Activated naive CD4-positive, alpha-beta T cell treated with anti-CD3 and anti-CD28 coated beads, Interleukin-2, amount 50 U/mL, for 24 hours (primary cell): ENCODE measurements around the gene C14orf93.
A peak's percentile ranks its signal among the peaks of the same experiment; 100 is the strongest.
"Not testable (repeated sequence)": the region's sequence is repeated elsewhere in the genome, so short reads cannot be mapped to it uniquely, and the experiment has no call there.

Source experiments
- H3K27ac Mint-ChIP-seq: one replicate; pipeline ENCODE4 v1.8.0; 2021; ENCODE audit warnings: mild to moderate bottlenecking, mixed read lengths
- H3K27me3 Mint-ChIP-seq: one replicate; pipeline ENCODE4 v1.8.0; 2021; ENCODE audit warnings: mixed read lengths
- H3K36me3 Mint-ChIP-seq: one replicate; pipeline ENCODE4 v1.8.0; 2021; ENCODE audit warnings: mixed read lengths
- H3K4me1 Mint-ChIP-seq: one replicate; pipeline ENCODE4 v1.8.0; 2021; ENCODE audit warnings: mixed read lengths
- H3K4me3 Mint-ChIP-seq: one replicate; pipeline ENCODE4 v1.8.0; 2021; ENCODE audit warnings: mild to moderate bottlenecking, mixed read lengths
- H3K9me3 Mint-ChIP-seq: one replicate; pipeline ENCODE4 v1.8.0; 2021; ENCODE audit warnings: mixed read lengths

C14orf93 gene

DNA sequence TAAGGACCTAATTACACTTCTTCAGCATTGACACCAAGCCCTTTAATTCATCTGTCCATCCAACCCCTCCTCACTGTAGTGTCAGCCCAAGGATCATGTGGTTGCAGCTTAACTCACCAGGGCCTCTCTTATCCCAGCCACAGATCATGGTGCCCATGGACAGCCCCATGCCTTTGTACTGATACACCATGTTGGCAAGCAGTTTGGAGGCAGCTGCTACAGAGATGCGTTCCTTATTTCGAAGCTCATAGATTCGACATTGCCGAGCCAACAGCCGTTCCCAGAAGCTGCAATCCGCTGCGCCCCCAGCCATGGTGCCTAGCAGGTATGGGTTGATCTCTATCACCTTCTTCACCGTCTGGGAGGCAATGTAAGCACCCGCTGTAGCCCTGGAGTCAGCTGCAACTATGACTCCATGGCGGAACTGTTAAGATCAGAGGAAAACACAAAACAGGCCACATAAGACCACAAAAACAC lies 23.3 kb upstream of the C14orf93 start:
- H3K36me3 Mint-ChIP-seq, result peaks cover 22% of the 10 kb centered on the region
- peak overlapping the region; percentile 92 for H3K4me3 Mint-ChIP-seq
- peak overlapping the region; percentile 100 for H3K27ac Mint-ChIP-seq
- peaks cover 5% of the 10 kb centered on the region for H3K9me3 Mint-ChIP-seq
- no peaks in the 10 kb centered on the region for H3K27me3 Mint-ChIP-seq
- peaks cover 40% of the 10 kb centered on the region for H3K4me1 Mint-ChIP-seq

DNA sequence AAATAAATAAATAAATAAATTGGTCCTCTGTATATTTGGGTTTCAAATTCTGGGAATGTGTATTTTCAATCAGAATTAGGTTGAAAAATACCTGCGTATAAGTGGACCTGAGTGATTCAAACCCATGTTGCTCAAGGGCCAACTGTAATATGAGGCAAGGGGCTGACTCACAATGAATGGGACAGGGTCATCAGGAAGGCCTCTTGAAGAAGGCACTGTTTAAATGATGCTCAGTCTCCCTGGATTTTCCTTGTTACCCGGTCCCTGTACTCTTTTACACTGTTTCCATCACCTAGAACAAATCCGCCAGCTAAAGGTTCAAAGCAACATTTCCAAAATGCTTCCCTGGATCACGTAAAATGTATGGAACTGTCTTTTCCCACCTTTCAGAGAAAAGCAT lies 21.0 kb upstream of the C14orf93 start:
- Mint-ChIP-seq H3K4me3 (peak overlapping the region; percentile 65), H3K9me3 (peaks cover 5% of the 10 kb centered on the region), H3K4me1 (peaks cover 48% of the 10 kb centered on the region), H3K36me3 (peaks cover 26% of the 10 kb centered on the region), H3K27me3 (no peaks in the 10 kb centered on the region), H3K27ac (peak overlapping the region; percentile 65)

GRCh38 chr14:23028799-23029198 lies 18.9 kb upstream of the C14orf93 start:
- H3K9me3 Mint-ChIP-seq, result no peaks in the 10 kb centered on the region
- H3K27me3 Mint-ChIP-seq, result no peaks in the 10 kb centered on the region
- H3K4me3 Mint-ChIP-seq, result peak overlapping the region; percentile 75
- H3K27ac Mint-ChIP-seq, result peak overlapping the region; percentile 63
- peaks cover 59% of the 10 kb centered on the region for H3K4me1 Mint-ChIP-seq
- peaks cover 35% of the 10 kb centered on the region for H3K36me3 Mint-ChIP-seq

- Mint-ChIP-seq H3K36me3 (peaks cover 25% of the 10 kb centered on the region), H3K27ac (peak overlapping the region; percentile 93), H3K27me3 (no peaks in the 10 kb centered on the region), H3K9me3 (no peaks in the 10 kb centered on the region), H3K4me3 (peak overlapping the region; percentile 53), H3K4me1 (peaks cover 75% of the 10 kb centered on the region)
Measured at GRCh38 chr14:23025151-23025814, 15.3 kb upstream of the C14orf93 start.

DNA sequence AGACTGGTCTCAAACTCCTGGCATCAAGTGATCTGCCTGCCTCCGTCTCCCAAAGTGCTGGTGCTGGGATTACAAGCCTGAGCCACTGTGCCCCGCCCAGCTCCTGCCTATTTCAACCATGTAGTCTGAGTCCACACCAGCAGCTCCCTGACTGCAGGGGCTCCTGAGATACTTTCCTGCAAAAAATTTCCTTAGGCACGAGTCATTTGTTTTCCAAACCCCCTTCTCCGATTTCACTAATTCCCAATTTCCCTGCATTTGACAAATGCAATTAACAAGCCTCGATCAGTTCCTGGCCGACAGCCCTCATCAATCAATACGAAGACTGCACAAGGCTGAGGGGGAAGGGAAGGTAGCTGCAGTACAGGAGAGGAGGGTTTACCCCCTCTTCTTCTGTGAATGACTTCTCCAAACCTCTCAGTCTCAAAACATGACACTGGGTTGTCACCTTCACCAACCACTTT lies 14.7 kb upstream of the C14orf93 start:
- peaks cover 78% of the 10 kb centered on the region for H3K4me1 Mint-ChIP-seq
- H3K36me3 Mint-ChIP-seq, result peaks cover 25% of the 10 kb centered on the region
- H3K27ac Mint-ChIP-seq, result peak overlapping the region; percentile 93
- no peaks in the 10 kb centered on the region for H3K9me3 Mint-ChIP-seq
- peak overlapping the region; percentile 53 for H3K4me3 Mint-ChIP-seq
- H3K27me3 Mint-ChIP-seq, result no peaks in the 10 kb centered on the region

GRCh38 chr14:23023795-23024152 lies 13.8 kb upstream of the C14orf93 start:
- H3K9me3 Mint-ChIP-seq, result no peaks in the 10 kb centered on the region
- H3K4me1 Mint-ChIP-seq, result peaks cover 69% of the 10 kb centered on the region
- no peak overlapping the region for H3K4me3 Mint-ChIP-seq
- H3K27me3 Mint-ChIP-seq, result no peaks in the 10 kb centered on the region
- peak overlapping the region; percentile 78 for H3K27ac Mint-ChIP-seq
- peaks cover 21% of the 10 kb centered on the region for H3K36me3 Mint-ChIP-seq

GRCh38 chr14:23023022-23023794 lies 13.3 kb upstream of the C14orf93 start:
- Mint-ChIP-seq H3K9me3 (no peaks in the 10 kb centered on the region), H3K27ac (peak overlapping the region; percentile 78), H3K27me3 (no peaks in the 10 kb centered on the region), H3K4me3 (peak overlapping the region; percentile 40), H3K36me3 (peaks cover 18% of the 10 kb centered on the region), H3K4me1 (peaks cover 66% of the 10 kb centered on the region)

- no peaks in the 10 kb centered on the region for H3K9me3 Mint-ChIP-seq
- peaks cover 16% of the 10 kb centered on the region for H3K36me3 Mint-ChIP-seq
- peak overlapping the region; percentile 89 for H3K4me3 Mint-ChIP-seq
- peak overlapping the region; percentile 87 for H3K27ac Mint-ChIP-seq
- H3K4me1 Mint-ChIP-seq, result peaks cover 61% of the 10 kb centered on the region
- no peaks in the 10 kb centered on the region for H3K27me3 Mint-ChIP-seq
Measured at GRCh38 chr14:23021889-23022442, 12.0 kb upstream of the C14orf93 start.

- Mint-ChIP-seq H3K4me3 (peak overlapping the region; percentile 89), H3K36me3 (peaks cover 16% of the 10 kb centered on the region), H3K27me3 (no peaks in the 10 kb centered on the region), H3K27ac (peak overlapping the region; percentile 87), H3K9me3 (no peaks in the 10 kb centered on the region), H3K4me1 (peaks cover 61% of the 10 kb centered on the region)
Measured at GRCh38 chr14:23021434-23021833, 11.5 kb upstream of the C14orf93 start.

DNA sequence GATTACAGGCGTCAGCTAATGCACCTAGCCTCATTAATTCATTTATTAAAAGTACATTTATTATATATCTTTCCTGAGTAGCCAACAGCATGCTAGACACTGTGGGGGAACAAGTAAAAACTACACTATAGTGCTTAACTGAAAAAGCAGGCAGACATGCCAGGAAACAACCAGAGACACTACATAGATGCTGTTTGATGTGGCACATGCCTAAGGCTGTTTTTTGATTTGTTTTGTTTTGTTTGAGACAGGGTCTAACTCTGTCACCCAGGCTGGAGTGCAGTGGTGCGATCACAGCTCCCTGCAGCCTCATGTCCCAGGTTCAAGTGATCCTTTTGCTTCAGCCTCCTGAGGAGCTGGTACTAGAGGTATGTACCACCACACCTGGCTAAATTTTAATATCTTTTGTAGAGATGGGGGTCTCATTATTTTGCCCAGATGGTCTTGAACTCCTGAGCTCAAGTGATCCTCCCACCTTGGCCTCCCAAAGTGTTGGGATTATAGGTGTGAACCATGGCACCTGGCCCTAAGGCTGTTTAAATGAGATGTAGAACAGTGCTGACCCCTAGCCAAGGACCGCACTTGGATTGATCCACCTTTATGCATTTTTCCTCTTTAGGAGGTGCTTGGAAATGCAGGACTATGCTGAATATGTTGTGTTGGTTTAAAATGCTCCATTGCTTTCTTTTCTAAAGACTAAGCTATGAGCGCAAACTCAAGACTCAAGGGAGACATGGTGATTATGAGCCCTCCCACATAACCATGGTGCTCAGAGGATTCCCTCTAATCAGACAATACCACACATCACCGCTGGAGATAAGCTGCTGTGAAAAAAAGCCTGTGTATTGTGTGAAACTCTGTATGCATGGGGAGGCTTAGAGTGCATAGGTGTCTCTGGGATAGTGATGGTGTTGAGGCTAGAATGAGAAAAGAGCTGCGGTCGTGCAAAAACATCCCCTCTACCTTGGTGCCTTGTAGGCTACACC lies 10.5 kb upstream of the C14orf93 start:
- no peaks in the 10 kb centered on the region for H3K9me3 Mint-ChIP-seq
- peaks cover 12% of the 10 kb centered on the region for H3K36me3 Mint-ChIP-seq
- peaks cover 59% of the 10 kb centered on the region for H3K4me1 Mint-ChIP-seq
- H3K27ac Mint-ChIP-seq, result peak overlapping the region; percentile 68
- peak overlapping the region; percentile 89 for H3K4me3 Mint-ChIP-seq
- H3K27me3 Mint-ChIP-seq, result no peaks in the 10 kb centered on the region

DNA sequence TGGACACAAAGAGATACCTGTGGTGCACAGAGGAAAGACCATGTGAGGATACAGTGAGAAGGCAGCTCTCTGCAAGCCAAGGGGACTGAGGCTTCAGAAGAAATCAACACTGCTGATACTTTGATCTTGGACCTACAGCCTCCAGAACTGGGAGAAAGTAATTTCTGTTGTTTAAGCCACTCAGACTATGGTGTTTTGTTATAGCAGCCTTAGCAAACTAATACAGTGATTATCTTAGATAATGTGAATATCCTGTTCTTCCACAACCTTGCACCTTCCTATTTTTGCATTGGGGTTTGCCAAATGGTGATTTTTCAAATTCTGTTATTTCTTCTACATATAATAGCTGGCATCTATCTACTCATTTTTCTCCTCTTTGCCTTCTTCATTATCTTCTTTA lies 8.2 kb upstream of the C14orf93 start:
- no peak overlapping the region for H3K4me3 Mint-ChIP-seq
- peaks cover 2% of the 10 kb centered on the region for H3K36me3 Mint-ChIP-seq
- no peaks in the 10 kb centered on the region for H3K27me3 Mint-ChIP-seq
- no peaks in the 10 kb centered on the region for H3K9me3 Mint-ChIP-seq
- no peak overlapping the region for H3K27ac Mint-ChIP-seq
- H3K4me1 Mint-ChIP-seq, result peaks cover 38% of the 10 kb centered on the region

- Mint-ChIP-seq H3K36me3 (peaks cover 2% of the 10 kb centered on the region), H3K27ac (no peak overlapping the region), H3K4me1 (peaks cover 28% of the 10 kb centered on the region), H3K4me3 (no peak overlapping the region), H3K27me3 (no peaks in the 10 kb centered on the region), H3K9me3 (no peaks in the 10 kb centered on the region)
Measured at GRCh38 chr14:23017091-23017490, 7.1 kb upstream of the C14orf93 start.

DNA sequence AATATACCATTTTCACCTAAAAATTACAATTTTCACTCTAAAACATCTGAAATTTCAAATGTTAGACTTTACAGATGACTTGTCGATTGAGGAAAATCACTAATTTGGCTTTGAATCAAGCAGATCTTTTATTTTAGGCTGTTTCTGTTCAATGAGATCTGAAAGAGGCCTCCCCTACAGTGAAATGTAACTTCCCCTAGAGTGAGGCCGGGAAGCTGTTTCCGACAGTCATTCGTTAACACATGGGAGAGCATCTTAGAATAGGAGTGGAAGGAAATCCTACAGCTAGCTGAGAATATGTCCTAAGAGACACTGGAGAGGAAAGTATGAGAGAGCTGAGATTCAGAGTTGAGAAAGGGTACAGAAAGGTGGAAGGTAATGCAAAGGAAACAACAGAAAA lies 5.7 kb upstream of the C14orf93 start:
- peak overlapping the region; percentile 92 for H3K27ac Mint-ChIP-seq
- no peaks in the 10 kb centered on the region for H3K36me3 Mint-ChIP-seq
- H3K4me1 Mint-ChIP-seq, result peaks cover 18% of the 10 kb centered on the region
- peak overlapping the region; percentile 77 for H3K4me3 Mint-ChIP-seq
- H3K9me3 Mint-ChIP-seq, result no peaks in the 10 kb centered on the region
- H3K27me3 Mint-ChIP-seq, result no peaks in the 10 kb centered on the region

DNA sequence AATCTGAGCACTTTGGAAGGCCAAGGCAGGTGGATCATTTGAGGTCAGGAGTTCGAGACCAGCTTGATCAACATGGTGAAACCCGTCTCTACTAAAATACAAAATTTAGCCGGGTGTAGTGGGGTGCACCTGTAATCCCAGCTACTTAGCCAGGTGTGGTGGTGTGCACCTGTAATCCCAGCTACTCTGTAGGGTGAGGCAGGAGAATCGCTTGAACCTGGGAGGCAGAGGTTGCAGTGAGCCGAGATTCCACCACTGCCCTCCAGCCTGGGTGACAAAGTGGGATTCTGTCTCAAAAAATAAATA lies 3.8 kb upstream of the C14orf93 start:
- H3K27me3 Mint-ChIP-seq, H3K27ac Mint-ChIP-seq, H3K4me3 Mint-ChIP-seq, H3K9me3 Mint-ChIP-seq, H3K36me3 Mint-ChIP-seq: not testable (repeated sequence)
- H3K4me1 Mint-ChIP-seq, result peaks cover 29% of the 10 kb centered on the region

DNA sequence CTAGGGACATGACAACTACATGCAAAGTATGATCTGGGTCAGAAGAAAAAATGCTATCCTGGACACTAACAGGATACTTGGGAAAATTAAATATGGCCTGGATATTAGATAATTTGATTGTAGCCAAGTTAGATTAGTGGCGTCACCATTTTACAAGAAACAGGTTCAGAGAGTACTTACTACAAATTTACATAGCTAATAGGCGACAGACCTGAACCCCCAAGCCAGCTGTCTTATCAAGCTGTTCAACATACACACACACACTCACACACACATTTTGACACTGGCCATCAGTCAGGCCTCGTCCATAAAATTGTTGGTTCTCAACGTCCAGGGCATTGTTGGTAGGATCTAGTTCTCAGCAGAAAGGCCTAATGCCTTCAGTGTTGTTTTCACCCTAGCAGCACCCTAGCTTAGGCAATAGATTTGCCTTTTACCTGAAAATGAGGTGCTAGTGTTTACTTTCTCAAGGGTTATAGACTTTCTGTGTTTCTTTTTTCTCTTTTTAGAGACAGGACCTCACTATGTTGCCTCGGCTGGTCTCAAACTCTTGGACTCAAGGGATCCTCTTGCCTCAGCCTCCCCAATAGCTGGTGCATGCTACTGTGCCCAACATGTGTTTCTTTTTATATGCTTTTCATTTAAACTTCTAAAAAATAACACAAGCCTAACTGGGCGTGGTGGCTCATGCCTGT lies 3.3 kb upstream of the C14orf93 start:
- H3K27ac Mint-ChIP-seq, result no peak overlapping the region
- peaks cover 34% of the 10 kb centered on the region for H3K4me1 Mint-ChIP-seq
- H3K36me3 Mint-ChIP-seq, result no peaks in the 10 kb centered on the region
- H3K27me3 Mint-ChIP-seq, result no peaks in the 10 kb centered on the region
- H3K9me3 Mint-ChIP-seq, result no peaks in the 10 kb centered on the region
- H3K4me3 Mint-ChIP-seq, result no peak overlapping the region
